HepG2 (cell line): ENCODE measurements around the gene TIPRL. TPM values are rescaled to one million over a fixed set of nuclear protein-coding genes. Genes with fewer than 3 reads are reported as not detected.

ENCODE experiments used
- ARID2 ChIP-seq: sonication (generic); formaldehyde crosslinking; IDR thresholded peaks from 2 replicates; pipeline ENCODE4 v1.8.1; 2022; ENCODE audit warnings: mild to moderate bottlenecking, missing genetic modification reagents, borderline replicate concordance
- HCFC1 ChIP-seq: fragments of 150-350 bp; IDR thresholded peaks from 2 replicates; pipeline ENCODE4 v1.6.1; 2014; ENCODE audit warnings: low read depth, low read length
- KDM5B ChIP-seq: sonication (generic); formaldehyde crosslinking; IDR thresholded peaks from 2 replicates; pipeline ENCODE4 v1.4.0; 2020; ENCODE audit warnings: missing genetic modification reagents, mild to moderate bottlenecking, borderline replicate concordance
- NFE2L2 ChIP-seq: fragments of 150-350 bp; IDR thresholded peaks from 2 replicates; pipeline ENCODE4 v1.6.1; 2014; ENCODE audit warnings: low read length
- RFX1 ChIP-seq: fragments of 450-650 bp; IDR thresholded peaks from 2 replicates; pipeline ENCODE4 v1.6.1; 2017
- SCMH1 ChIP-seq: sonication (generic); formaldehyde crosslinking; IDR thresholded peaks from 2 replicates; pipeline ENCODE4 v1.9.0; 2021; ENCODE audit warnings: missing genetic modification reagents, mild to moderate bottlenecking, borderline replicate concordance
- SSRP1 ChIP-seq: IDR thresholded peaks from 2 replicates; pipeline ENCODE4 v1.6.1; 2016; ENCODE audit warnings: control low read depth
- ZBTB20 ChIP-seq: sonication (generic); formaldehyde crosslinking; IDR thresholded peaks from 2 replicates; pipeline ENCODE4 v1.8.1; 2023; ENCODE audit warnings: missing genetic modification reagents, low read depth, mild to moderate bottlenecking, borderline replicate concordance
- ZNF101 ChIP-seq: sonication (generic); formaldehyde crosslinking; IDR thresholded peaks from 2 replicates; pipeline ENCODE4 v1.4.0; 2020; ENCODE audit warnings: mild to moderate bottlenecking, low read depth, missing genetic modification reagents, borderline replicate concordance
- ZNF550 ChIP-seq: sonication (generic); formaldehyde crosslinking; IDR thresholded peaks from 2 replicates; pipeline ENCODE4 v1.4.0; 2020; ENCODE audit warnings: mild to moderate bottlenecking, missing genetic modification reagents, borderline replicate concordance
- ZNF569 ChIP-seq: sonication (generic); formaldehyde crosslinking; IDR thresholded peaks from 2 replicates; pipeline ENCODE4 v1.5.0; 2020; ENCODE audit warnings: mild to moderate bottlenecking, missing genetic modification reagents, moderate library complexity, borderline replicate concordance
- ZNF605 ChIP-seq: sonication (generic); formaldehyde crosslinking; IDR thresholded peaks from 2 replicates; pipeline ENCODE4 v1.8.0; 2022; ENCODE audit warnings: mild to moderate bottlenecking, missing genetic modification reagents
- ZNF660 ChIP-seq: sonication (generic); formaldehyde crosslinking; IDR thresholded peaks from 2 replicates; pipeline ENCODE4 v1.5.1; 2020; ENCODE audit warnings: mild to moderate bottlenecking, low read depth, missing genetic modification reagents, borderline replicate concordance
- polyA plus RNA-seq, 8 experiments: library from polyadenylated mRNA; depleted of rRNA in 3 of 8; stranded (reverse) in 7 of 8; unstranded in 1 of 8; fragments of >200 nt; fragmentation: Illumina TruSeq in 4 of 8; extraction: Trizol in 4 of 8; gene quantifications; 2 replicates each; pipeline versions ENCODE4 v1.2.1 to v1.2.3, GENCODE V29; 2011 to 2016; ENCODE audit warnings: low read depth in 4 of 8, missing spikeins in 1 of 8, mixed read lengths in 1 of 8; ENCODE audit not compliant: insufficient read depth in 1 of 8
- total RNA-seq, 5 experiments: library from RNA; depleted of rRNA; stranded (reverse); fragments of >200 nt; fragmentation: Illumina TruSeq; extraction: Trizol; gene quantifications; 2 replicates each; pipeline ENCODE4 v1.2.3, GENCODE V29; 2016; ENCODE audit warnings: low read depth in 1 of 5
- TF ChIP-seq, protein P1 (sequence below): sonication (generic); formaldehyde crosslinking; IDR thresholded peaks from 2 replicates; pipeline ENCODE4 v1.5.0; 2020; ENCODE audit warnings: mild to moderate bottlenecking, missing genetic modification reagents
- TF ChIP-seq, protein P2 (sequence below): sonication (generic); formaldehyde crosslinking; IDR thresholded peaks from 2 replicates; pipeline ENCODE4 v1.5.0; 2020; ENCODE audit warnings: mild to moderate bottlenecking, missing genetic modification reagents, borderline replicate concordance
- TF ChIP-seq, protein P3 (sequence below): IDR thresholded peaks from 2 replicates; pipeline ENCODE4 v1.6.1; 2016; ENCODE audit warnings: missing compliant biosample characterization, missing genetic modification reagents, borderline replicate concordance

TIPRL gene
- total and polyA plus RNA-seq, 2 of the 13 experiments (the other 11 are each of a cell fraction or from before 2014, with no cell fraction given): 10.1 to 22.8 TPM

DNA sequence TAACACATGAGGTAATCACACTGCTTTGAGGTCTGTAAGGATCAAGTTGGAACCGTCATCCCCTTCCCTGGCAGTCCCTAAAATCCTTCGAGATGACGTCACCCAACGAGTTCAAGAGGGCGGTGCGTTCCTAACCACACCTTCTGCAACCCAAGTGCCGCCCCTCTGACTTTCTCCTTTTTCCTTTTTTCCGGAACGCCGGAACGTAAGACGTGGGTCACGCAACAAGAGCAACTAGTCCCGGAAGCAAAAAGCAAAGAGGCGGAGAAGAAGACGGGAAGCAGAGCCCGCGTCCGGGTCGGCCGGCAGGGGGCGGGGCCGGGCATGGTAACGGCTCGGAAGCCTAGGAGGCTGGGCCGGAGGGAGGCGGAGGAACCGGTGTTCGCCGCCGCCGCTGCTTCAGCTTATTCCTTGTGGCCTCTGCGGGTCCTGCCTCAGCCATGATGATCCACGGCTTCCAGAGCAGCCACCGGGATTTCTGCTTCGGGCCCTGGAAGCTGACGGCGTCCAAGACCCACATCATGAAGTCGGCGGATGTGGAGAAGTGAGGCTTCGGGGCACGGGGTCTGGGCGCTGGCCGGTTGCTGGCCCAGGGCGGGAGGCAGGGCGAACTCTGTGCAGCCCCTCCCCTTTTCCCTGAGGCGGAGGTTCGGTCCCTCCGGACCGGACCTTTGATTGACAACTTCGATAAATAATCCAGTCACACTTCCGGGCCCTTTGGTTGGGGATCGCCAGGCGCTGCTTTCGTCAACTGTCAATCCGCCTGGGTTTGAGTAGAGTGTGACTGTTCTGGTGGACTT lies at the start of gene TIPRL (continued):
- TF ChIP-seq RFX1: no peak
- peak; percentile 80; the same call in 1 of the 2 replicates for TF ChIP-seq ZNF550 (CRISPR knock-in tag)
- peak; percentile 39; the same call in 1 of the 2 replicates for TF ChIP-seq HCFC1
- no peak for TF ChIP-seq ZBTB20 (CRISPR knock-in tag)
- TF ChIP-seq SCMH1 (CRISPR knock-in tag): no peak
- peak; percentile 88 for TF ChIP-seq KDM5B
- no peak for TF ChIP-seq SSRP1 (CRISPR knock-in tag)
- TF ChIP-seq, protein P1, sequence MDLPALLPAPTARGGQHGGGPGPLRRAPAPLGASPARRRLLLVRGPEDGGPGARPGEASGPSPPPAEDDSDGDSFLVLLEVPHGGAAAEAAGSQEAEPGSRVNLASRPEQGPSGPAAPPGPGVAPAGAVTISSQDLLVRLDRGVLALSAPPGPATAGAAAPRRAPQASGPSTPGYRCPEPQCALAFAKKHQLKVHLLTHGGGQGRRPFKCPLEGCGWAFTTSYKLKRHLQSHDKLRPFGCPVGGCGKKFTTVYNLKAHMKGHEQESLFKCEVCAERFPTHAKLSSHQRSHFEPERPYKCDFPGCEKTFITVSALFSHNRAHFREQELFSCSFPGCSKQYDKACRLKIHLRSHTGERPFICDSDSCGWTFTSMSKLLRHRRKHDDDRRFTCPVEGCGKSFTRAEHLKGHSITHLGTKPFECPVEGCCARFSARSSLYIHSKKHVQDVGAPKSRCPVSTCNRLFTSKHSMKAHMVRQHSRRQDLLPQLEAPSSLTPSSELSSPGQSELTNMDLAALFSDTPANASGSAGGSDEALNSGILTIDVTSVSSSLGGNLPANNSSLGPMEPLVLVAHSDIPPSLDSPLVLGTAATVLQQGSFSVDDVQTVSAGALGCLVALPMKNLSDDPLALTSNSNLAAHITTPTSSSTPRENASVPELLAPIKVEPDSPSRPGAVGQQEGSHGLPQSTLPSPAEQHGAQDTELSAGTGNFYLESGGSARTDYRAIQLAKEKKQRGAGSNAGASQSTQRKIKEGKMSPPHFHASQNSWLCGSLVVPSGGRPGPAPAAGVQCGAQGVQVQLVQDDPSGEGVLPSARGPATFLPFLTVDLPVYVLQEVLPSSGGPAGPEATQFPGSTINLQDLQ (CRISPR knock-in tag): no peak
- TF ChIP-seq, protein P2, sequence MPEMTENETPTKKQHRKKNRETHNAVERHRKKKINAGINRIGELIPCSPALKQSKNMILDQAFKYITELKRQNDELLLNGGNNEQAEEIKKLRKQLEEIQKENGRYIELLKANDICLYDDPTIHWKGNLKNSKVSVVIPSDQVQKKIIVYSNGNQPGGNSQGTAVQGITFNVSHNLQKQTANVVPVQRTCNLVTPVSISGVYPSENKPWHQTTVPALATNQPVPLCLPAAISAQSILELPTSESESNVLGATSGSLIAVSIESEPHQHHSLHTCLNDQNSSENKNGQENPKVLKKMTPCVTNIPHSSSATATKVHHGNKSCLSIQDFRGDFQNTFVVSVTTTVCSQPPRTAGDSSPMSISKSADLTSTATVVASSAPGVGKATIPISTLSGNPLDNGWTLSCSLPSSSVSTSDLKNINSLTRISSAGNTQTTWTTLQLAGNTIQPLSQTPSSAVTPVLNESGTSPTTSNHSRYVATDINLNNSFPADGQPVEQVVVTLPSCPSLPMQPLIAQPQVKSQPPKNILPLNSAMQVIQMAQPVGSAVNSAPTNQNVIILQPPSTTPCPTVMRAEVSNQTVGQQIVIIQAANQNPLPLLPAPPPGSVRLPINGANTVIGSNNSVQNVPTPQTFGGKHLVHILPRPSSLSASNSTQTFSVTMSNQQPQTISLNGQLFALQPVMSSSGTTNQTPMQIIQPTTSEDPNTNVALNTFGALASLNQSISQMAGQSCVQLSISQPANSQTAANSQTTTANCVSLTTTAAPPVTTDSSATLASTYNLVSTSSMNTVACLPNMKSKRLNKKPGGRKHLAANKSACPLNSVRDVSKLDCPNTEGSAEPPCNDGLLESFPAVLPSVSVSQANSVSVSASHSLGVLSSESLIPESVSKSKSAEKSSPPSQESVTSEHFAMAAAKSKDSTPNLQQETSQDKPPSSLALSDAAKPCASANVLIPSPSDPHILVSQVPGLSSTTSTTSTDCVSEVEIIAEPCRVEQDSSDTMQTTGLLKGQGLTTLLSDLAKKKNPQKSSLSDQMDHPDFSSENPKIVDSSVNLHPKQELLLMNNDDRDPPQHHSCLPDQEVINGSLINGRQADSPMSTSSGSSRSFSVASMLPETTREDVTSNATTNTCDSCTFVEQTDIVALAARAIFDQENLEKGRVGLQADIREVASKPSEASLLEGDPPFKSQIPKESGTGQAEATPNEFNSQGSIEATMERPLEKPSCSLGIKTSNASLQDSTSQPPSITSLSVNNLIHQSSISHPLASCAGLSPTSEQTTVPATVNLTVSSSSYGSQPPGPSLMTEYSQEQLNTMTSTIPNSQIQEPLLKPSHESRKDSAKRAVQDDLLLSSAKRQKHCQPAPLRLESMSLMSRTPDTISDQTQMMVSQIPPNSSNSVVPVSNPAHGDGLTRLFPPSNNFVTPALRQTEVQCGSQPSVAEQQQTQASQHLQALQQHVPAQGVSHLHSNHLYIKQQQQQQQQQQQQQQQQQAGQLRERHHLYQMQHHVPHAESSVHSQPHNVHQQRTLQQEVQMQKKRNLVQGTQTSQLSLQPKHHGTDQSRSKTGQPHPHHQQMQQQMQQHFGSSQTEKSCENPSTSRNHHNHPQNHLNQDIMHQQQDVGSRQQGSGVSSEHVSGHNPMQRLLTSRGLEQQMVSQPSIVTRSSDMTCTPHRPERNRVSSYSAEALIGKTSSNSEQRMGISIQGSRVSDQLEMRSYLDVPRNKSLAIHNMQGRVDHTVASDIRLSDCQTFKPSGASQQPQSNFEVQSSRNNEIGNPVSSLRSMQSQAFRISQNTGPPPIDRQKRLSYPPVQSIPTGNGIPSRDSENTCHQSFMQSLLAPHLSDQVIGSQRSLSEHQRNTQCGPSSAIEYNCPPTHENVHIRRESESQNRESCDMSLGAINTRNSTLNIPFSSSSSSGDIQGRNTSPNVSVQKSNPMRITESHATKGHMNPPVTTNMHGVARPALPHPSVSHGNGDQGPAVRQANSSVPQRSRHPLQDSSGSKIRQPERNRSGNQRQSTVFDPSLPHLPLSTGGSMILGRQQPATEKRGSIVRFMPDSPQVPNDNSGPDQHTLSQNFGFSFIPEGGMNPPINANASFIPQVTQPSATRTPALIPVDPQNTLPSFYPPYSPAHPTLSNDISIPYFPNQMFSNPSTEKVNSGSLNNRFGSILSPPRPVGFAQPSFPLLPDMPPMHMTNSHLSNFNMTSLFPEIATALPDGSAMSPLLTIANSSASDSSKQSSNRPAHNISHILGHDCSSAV (CRISPR knock-in tag): peak; percentile 67; the same call in 1 of the 2 replicates
- TF ChIP-seq ZNF101 (CRISPR knock-in tag): no peak
- TF ChIP-seq, protein P3, sequence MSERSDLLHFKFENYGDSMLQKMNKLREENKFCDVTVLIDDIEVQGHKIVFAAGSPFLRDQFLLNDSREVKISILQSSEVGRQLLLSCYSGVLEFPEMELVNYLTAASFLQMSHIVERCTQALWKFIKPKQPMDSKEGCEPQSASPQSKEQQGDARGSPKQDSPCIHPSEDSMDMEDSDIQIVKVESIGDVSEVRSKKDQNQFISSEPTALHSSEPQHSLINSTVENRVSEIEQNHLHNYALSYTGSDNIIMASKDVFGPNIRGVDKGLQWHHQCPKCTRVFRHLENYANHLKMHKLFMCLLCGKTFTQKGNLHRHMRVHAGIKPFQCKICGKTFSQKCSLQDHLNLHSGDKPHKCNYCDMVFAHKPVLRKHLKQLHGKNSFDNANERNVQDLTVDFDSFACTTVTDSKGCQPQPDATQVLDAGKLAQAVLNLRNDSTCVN: no peak; the same call in 1 of the 2 replicates
- 0 out of 2 replicates have a peak, but pooled peaks have one; percentile 67 for TF ChIP-seq ZNF569 (CRISPR knock-in tag)
- TF ChIP-seq ZNF605 (CRISPR knock-in tag): 0 out of 2 replicates have a peak, but pooled peaks have one; percentile 43
- peak; percentile 76 for TF ChIP-seq ARID2 (CRISPR knock-in tag)
- no peak for TF ChIP-seq ZNF660 (CRISPR knock-in tag)
- no peak for TF ChIP-seq NFE2L2
